ENCODE results near the gene ISCU. TPM values are rescaled to one million over a fixed set of nuclear protein-coding genes. Genes with fewer than 3 reads are reported as not detected.

Gene ISCU
- total RNA-seq, 1 experiment from 2014 or later, result 71.6 TPM

- intact Hi-C loops (cut with micrococcal nuclease; ENCODE audit: unreplicated experiment), result loop anchor here (5.0 to 10.0 kb wide), 4 partner anchors 160 to 530 kb away; partner anchors contain the start of gene ALKBH2
- peak; percentile 12 for DNase-seq
- Mint-ChIP-seq H3K27me3 (ENCODE audit: unreplicated experiment) (no peaks in the 10 kb centered on the region), H3K4me3 (ENCODE audit: low read depth, unreplicated experiment) (peak overlapping the region; percentile 92), H3K27ac (ENCODE audit: unreplicated experiment) (peak overlapping the region; percentile 98), H3K4me1 (ENCODE audit: low read depth, unreplicated experiment) (peaks cover 18% of the 10 kb centered on the region), H3K36me3 (ENCODE audit: insufficient read depth, unreplicated experiment) (peaks cover 75% of the 10 kb centered on the region), H3K9me3 (ENCODE audit: low read depth, unreplicated experiment) (no peaks in the 10 kb centered on the region)
- no TSS peak for BruUV-seq (replicated peaks)
- CTCF ChIA-PET, result interaction anchor here (0.7 to 1.3 kb wide), 5 partner anchors 11 to 383 kb away, joined by 3 to 7 read pairs (median 3); no protein-coding TSS in a partner anchor
- no peak for TF ChIP-seq CTCF (IDR thresholded peaks at IDR 0.05; ENCODE audit: unreplicated experiment)
These were observed 496 bp upstream of the ISCU start for GRCh38 chr12:108561852-108562347.

- intact Hi-C loops (cut with micrococcal nuclease; ENCODE audit: unreplicated experiment), result loop anchor here (1.0 to 10.0 kb wide), 6 partner anchors 55 to 529 kb away; partner anchors contain the start of gene ALKBH2
These were observed 874 bp downstream of the ISCU start for GRCh38 chr12:108563136-108563803.

GRCh38 chr12:108563804-108564151 lies 1.4 kb downstream of the ISCU start:
- Mint-ChIP-seq H3K4me1 (ENCODE audit: low read depth, unreplicated experiment) (peaks cover 12% of the 10 kb centered on the region), H3K27ac (ENCODE audit: unreplicated experiment) (peak overlapping the region; percentile 75), H3K36me3 (ENCODE audit: insufficient read depth, unreplicated experiment) (peaks cover 83% of the 10 kb centered on the region), H3K9me3 (ENCODE audit: low read depth, unreplicated experiment) (no peaks in the 10 kb centered on the region), H3K4me3 (ENCODE audit: low read depth, unreplicated experiment) (peak overlapping the region; percentile 92), H3K27me3 (ENCODE audit: unreplicated experiment) (no peaks in the 10 kb centered on the region)
- no peak for TF ChIP-seq CTCF (IDR thresholded peaks at IDR 0.05; ENCODE audit: unreplicated experiment)
- CTCF ChIA-PET, result interaction anchor here (0.5 kb wide), 1 partner anchor 13 kb away, joined by 3 read pairs; no protein-coding TSS in a partner anchor
- no TSS peak for BruUV-seq (replicated peaks)
- DNase-seq, result no peak
- intact Hi-C loops (cut with micrococcal nuclease; ENCODE audit: unreplicated experiment), result loop anchor here (1.0 to 10.0 kb wide), 6 partner anchors 55 to 529 kb away; partner anchors contain the start of gene ALKBH2

More at GRCh38 chr12:108563136-108563803, 874 bp downstream of the ISCU start:
- Mint-ChIP-seq H3K27ac (ENCODE audit: unreplicated experiment) (peak overlapping the region; percentile 75), H3K36me3 (ENCODE audit: insufficient read depth, unreplicated experiment) (peaks cover 83% of the 10 kb centered on the region), H3K4me1 (ENCODE audit: low read depth, unreplicated experiment) (peaks cover 14% of the 10 kb centered on the region), H3K9me3 (ENCODE audit: low read depth, unreplicated experiment) (no peaks in the 10 kb centered on the region), H3K27me3 (ENCODE audit: unreplicated experiment) (no peaks in the 10 kb centered on the region), H3K4me3 (ENCODE audit: low read depth, unreplicated experiment) (peak overlapping the region; percentile 92)
- CTCF ChIA-PET, result interaction anchor here (1.3 kb wide), 1 partner anchor 55 kb away, joined by 7 read pairs; no protein-coding TSS in a partner anchor
- BruUV-seq (replicated peaks), result TSS peak; percentile 54
- DNase-seq, result peak; percentile 91
- TF ChIP-seq CTCF (IDR thresholded peaks at IDR 0.05; ENCODE audit: unreplicated experiment), result peak; percentile 53

- Mint-ChIP-seq H3K36me3 (ENCODE audit: insufficient read depth, unreplicated experiment) (peaks cover 83% of the 10 kb centered on the region), H3K4me3 (ENCODE audit: low read depth, unreplicated experiment) (no peak overlapping the region)
These were observed 2.3 kb downstream of the ISCU start for GRCh38 chr12:108564724-108565123.

More at GRCh38 chr12:108564724-108565123, 2.3 kb downstream of the ISCU start:
- intact Hi-C loops (cut with micrococcal nuclease; ENCODE audit: unreplicated experiment), result loop anchor here (5.0 to 10.0 kb wide), 4 partner anchors 158 to 528 kb away; partner anchors contain the start of gene ALKBH2
- BruUV-seq (replicated peaks), result no TSS peak
- no peak for DNase-seq
- H3K27ac Mint-ChIP-seq (ENCODE audit: unreplicated experiment), result no peak overlapping the region
- TF ChIP-seq CTCF (IDR thresholded peaks at IDR 0.05; ENCODE audit: unreplicated experiment), result no peak
- H3K27me3 Mint-ChIP-seq (ENCODE audit: unreplicated experiment), result no peaks in the 10 kb centered on the region
- H3K9me3 Mint-ChIP-seq (ENCODE audit: low read depth, unreplicated experiment), result no peaks in the 10 kb centered on the region
- H3K4me1 Mint-ChIP-seq (ENCODE audit: low read depth, unreplicated experiment), result peaks cover 12% of the 10 kb centered on the region
- CTCF ChIA-PET, result interaction anchor here (0.6 kb wide), 1 partner anchor 82 kb away, joined by 3 read pairs; no protein-coding TSS in a partner anchor
